Muscle layer of duodenum (tissue), 2 donors: ENCODE measurements around the gene AQR.
"Not testable (repeated sequence)": the region's sequence is repeated elsewhere in the genome, so short reads cannot be mapped to it uniquely, and the experiment has no call there.

ENCODE experiments used
- H3K27ac ChIP-seq: one replicate; pipeline ENCODE4 v1.7.0; 2013; ENCODE audit warnings: mild to moderate bottlenecking, low read length
- H3K27me3 ChIP-seq: one replicate; pipeline ENCODE4 v1.7.0; 2013; ENCODE audit warnings: low read depth, mild to moderate bottlenecking, control low read depth, low read length
- H3K36me3 ChIP-seq, 2 donors: one replicate each; pipeline ENCODE4 v1.7.0; 2013; ENCODE audit warnings: low read length in 2 of 2, control low read depth in 1 of 2, mild to moderate bottlenecking in 1 of 2; ENCODE audit not compliant: insufficient read depth in 2 of 2, control insufficient read depth in 1 of 2
- H3K4me1 ChIP-seq, 2 donors: one replicate each; pipeline ENCODE4 v1.7.0; 2013; ENCODE audit warnings: low read length in 2 of 2, mild to moderate bottlenecking in 2 of 2, control low read depth in 1 of 2, moderate library complexity in 1 of 2; ENCODE audit not compliant: insufficient read depth in 2 of 2, control insufficient read depth in 1 of 2
- H3K4me3 ChIP-seq, 2 donors: one replicate each; pipeline ENCODE4 v1.7.0; 2013; ENCODE audit warnings: low read length in 2 of 2, low read depth in 1 of 2, mild to moderate bottlenecking in 1 of 2
- H3K9me3 ChIP-seq, 2 donors: one replicate each; pipeline ENCODE4 v1.7.0; 2013; ENCODE audit warnings: low read length in 2 of 2, control low read depth in 1 of 2, mild to moderate bottlenecking in 1 of 2; ENCODE audit not compliant: control insufficient read depth in 1 of 2
- donor health status: healthy.

AQR gene

DNA sequence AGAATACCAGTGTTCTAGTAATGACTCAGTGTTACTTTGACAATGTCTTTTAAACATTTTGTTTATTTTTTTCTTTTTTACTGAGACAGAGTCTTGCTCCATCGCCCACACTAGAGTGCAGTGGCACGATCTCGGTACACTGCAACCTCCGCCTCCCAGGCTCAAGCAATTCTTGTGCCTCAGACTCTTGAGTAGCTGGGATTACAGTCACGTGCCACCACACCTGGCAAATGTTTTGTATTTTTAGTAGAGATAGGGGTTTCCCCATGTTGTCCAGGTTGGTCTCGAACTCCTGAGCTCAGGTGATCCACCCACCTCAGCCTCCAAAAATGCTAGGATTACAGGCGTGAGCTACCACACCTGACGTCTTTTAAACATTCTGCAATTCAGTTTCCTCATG, 15.7 kb downstream of the AQR start:
- H3K4me3 ChIP-seq, result no peak overlapping the region
- no peaks in the 10 kb centered on the region for H3K27me3 ChIP-seq
- H3K9me3 ChIP-seq, result no peaks in the 10 kb centered on the region
- H3K27ac ChIP-seq, result no peak overlapping the region
- peaks cover 7 to 14% of the 10 kb centered on the region in 2 donors for H3K36me3 ChIP-seq
- H3K4me1 ChIP-seq, result no peaks in the 10 kb centered on the region

DNA sequence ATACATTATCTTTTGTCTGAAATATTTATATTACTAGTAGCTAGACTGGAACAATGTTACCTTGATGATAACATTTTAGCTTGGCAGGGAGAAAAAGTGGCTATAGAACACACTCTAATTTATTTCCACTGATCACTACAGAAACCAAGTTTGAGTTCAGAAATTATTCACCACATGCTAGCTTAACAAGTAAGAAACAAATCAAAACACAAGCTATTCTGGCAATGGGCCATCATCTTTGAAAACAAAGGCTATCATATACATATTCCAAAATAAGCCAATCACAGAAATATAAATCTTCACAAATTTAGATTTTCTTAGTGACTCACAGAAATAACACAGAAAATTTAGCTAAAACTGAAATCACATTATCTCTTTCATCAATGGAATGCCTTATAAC, 17.1 kb downstream of the AQR start:
- Histone ChIP-seq H3K27ac (no peak overlapping the region), H3K27me3 (no peaks in the 10 kb centered on the region), H3K4me1 (no peaks in the 10 kb centered on the region), H3K36me3 (peaks cover 7 to 14% of the 10 kb centered on the region in 2 donors), H3K9me3 (no peaks in the 10 kb centered on the region), H3K4me3 (no peak overlapping the region)

DNA sequence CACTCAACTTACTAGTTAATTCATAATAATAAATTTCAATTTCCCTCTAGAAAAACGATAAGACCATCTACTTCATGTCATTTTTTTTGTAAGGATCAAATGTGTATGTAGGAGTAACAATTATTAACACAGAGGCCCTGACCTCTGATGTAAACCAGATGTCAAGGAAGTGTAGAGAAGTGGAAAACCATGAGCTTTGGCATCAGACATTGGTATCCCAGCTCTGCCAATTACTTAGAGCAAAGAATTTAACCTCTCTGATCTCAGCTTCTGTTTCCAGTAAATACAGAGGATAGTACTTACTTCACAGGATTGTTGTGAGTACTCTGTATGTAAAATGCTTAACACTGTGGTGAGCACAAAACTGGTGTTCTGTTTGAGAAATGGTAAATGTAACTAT, 17.5 kb downstream of the AQR start:
- no peak overlapping the region for H3K4me3 ChIP-seq
- H3K4me1 ChIP-seq, result no peaks in the 10 kb centered on the region
- no peak overlapping the region for H3K27ac ChIP-seq
- no peaks in the 10 kb centered on the region for H3K27me3 ChIP-seq
- H3K36me3 ChIP-seq, result peaks cover 7 to 14% of the 10 kb centered on the region in 2 donors
- no peaks in the 10 kb centered on the region for H3K9me3 ChIP-seq

DNA sequence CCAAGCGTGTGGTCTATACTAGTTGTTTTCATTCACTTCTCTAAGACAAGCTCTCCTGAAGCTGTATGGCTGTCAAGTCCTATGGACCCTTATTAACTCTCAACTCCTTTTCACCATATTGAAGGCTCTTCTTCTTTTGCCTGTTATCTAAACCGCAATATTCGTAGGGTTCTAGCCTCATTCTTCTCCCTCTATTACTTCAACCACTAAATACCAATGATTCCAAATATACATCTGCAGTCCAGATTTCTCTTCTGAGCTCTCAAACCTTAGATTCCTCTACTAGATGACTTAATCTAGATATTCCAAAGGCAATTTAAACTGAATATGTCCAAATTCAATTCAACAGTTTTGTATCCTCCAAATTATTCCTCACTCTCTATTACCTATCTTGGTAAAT, 24.6 kb downstream of the AQR start:
- no peak overlapping the region for H3K4me3 ChIP-seq
- peaks cover 26 to 46% of the 10 kb centered on the region in 2 donors for H3K36me3 ChIP-seq
- no peaks in the 10 kb centered on the region for H3K27me3 ChIP-seq
- H3K4me1 ChIP-seq, result no peaks in the 10 kb centered on the region
- H3K27ac ChIP-seq, result no peak overlapping the region
- no peaks in the 10 kb centered on the region for H3K9me3 ChIP-seq

DNA sequence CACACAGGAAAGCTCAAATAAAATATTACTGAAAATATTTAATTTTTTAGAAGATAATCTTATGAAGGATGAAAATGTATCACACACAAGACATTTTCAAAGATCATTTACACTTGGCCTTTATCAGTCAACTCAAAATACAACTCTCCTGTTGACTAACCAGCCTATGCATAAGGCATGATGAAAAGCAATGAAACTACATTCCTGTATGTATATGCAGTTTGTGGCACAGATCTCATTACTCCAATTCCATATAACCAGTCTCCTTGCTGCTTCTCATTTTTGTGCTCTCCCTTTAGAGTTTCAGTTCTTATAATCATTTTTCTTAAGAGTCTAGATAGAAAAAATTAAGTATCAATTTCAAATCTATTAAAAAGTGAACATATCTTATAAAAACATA, 25.8 kb downstream of the AQR start:
- Histone ChIP-seq H3K4me1 (no peaks in the 10 kb centered on the region), H3K36me3 (peaks cover 31 to 57% of the 10 kb centered on the region in 2 donors), H3K27me3 (no peaks in the 10 kb centered on the region), H3K9me3 (no peaks in the 10 kb centered on the region), H3K27ac (no peak overlapping the region), H3K4me3 (no peak overlapping the region)

DNA sequence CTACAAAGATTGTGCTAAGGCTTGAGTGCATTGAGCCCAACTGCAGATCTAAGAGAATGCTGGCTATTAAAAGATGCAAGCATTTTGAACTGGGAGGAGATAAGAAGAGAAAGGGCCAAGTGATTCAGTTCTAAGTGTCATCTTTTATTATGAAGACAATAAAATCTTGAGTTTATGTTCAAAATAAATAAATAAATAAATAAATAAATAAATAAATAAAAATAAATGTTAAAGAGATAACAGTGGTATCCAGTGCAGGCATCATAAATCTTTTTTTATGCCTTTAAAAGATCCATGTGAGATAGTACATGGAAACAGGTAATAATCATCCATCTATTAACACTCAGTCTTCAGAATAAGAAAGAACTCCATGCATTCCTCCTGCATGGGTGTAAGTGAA, 26.3 kb downstream of the AQR start:
- H3K4me3 ChIP-seq, H3K9me3 ChIP-seq, H3K27me3 ChIP-seq, H3K27ac ChIP-seq, H3K4me1 ChIP-seq: not testable (repeated sequence)
- peaks cover 31 to 60% of the 10 kb centered on the region in 2 donors for H3K36me3 ChIP-seq

DNA sequence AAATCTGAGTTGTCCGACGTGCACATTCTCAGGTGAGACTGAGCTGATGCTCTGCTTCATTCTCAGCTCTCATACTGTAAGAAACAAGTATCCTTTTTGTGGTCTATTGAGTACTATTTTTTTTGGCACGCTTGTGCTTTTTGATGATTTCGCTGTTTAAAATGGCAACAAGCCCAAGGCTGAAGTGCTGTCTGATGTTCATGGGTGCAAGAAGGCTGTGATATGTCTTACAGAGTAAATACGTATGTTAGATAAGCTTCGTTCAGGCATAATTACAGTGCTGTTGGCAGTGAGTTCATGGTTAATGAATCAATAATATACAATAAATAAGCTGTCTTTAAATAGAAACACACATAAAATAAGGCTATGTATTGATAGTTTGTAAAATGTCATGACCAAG, 27.2 kb downstream of the AQR start:
- H3K4me1 ChIP-seq, result no peaks in the 10 kb centered on the region
- no peaks in the 10 kb centered on the region for H3K27me3 ChIP-seq
- no peak overlapping the region for H3K27ac ChIP-seq
- H3K9me3 ChIP-seq, result no peaks in the 10 kb centered on the region
- H3K4me3 ChIP-seq, result no peak overlapping the region
- peaks cover 31 to 65% of the 10 kb centered on the region in 2 donors for H3K36me3 ChIP-seq

DNA sequence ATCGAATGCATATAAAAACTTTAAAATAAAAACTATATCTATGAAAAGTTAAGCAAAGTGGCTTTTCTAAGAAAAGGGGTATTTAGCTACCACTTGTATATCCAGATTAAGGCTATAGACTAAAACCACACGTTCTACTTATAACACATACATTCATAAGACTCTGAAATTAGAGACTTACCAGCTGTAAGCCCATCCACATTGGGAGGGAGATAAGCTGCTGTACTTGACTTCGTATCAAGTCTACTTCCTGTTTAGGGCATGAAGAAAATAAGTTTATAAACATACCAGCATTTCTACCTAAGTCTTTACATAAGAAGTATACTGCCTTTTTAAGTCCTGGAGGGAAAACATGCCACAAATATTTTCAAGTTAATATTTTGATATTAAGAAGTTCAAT, 27.7 kb downstream of the AQR start:
- Histone ChIP-seq H3K27ac (no peak overlapping the region), H3K27me3 (no peaks in the 10 kb centered on the region), H3K4me1 (no peaks in the 10 kb centered on the region), H3K4me3 (no peak overlapping the region), H3K9me3 (no peaks in the 10 kb centered on the region), H3K36me3 (peaks cover 31 to 65% of the 10 kb centered on the region in 2 donors)

DNA sequence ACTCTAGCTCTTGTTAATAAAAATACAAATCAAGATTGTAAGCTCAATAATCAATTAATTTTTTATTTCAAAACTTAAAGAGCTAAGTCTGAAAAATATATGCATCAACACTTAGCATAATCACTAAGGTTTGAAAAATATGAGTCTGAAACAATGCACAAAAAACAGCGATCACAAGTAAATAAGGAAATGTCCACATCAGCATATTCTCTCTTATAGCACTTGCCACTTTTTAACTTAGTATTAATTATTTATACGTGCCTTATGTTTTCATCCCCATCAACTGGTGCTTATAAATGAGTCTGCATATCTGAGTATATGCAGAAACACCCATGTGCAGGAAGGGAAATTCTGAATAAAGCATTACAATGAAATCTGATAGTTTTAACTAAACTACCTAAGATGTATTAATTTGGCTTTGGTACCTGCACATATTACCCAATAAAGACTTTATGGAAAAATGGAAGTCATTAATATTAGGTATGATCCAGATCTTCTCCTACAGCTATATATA, 28.3 kb downstream of the AQR start:
- H3K4me3 ChIP-seq, result no peak overlapping the region
- H3K9me3 ChIP-seq, result no peaks in the 10 kb centered on the region
- no peaks in the 10 kb centered on the region for H3K4me1 ChIP-seq
- peaks cover 31 to 65% of the 10 kb centered on the region in 2 donors for H3K36me3 ChIP-seq
- H3K27ac ChIP-seq, result no peak overlapping the region
- H3K27me3 ChIP-seq, result no peaks in the 10 kb centered on the region

DNA sequence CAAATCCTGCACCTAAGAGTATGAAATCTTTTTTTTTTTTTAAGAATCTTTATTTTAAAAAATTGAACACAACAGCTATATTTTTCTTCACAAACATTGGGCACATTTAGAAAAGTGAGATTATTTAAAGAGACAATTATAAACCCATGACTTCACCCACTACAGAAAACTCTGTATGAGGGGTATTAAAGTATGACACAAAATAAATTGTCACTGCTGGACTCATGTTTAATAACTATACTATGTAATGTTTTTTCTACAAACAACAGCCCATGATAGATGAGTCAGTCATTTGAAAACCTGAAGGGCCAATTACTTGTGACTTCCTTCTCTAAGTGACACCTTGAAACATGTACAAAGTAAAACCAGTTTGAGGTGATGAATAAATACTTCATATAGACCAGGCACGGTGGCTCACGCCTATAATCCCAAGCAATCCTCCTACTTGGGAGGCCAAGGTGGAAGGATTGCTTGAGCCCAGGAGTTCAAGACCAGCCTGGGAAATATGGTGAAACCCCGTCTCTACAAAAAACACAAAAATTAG, 36.0 kb downstream of the AQR start:
- H3K4me1 ChIP-seq, result no peaks in the 10 kb centered on the region
- H3K4me3 ChIP-seq, result no peak overlapping the region
- peaks cover 38 to 71% of the 10 kb centered on the region in 2 donors for H3K36me3 ChIP-seq
- H3K27me3 ChIP-seq, result no peaks in the 10 kb centered on the region
- H3K27ac ChIP-seq, result no peak overlapping the region
- no peaks in the 10 kb centered on the region for H3K9me3 ChIP-seq

DNA sequence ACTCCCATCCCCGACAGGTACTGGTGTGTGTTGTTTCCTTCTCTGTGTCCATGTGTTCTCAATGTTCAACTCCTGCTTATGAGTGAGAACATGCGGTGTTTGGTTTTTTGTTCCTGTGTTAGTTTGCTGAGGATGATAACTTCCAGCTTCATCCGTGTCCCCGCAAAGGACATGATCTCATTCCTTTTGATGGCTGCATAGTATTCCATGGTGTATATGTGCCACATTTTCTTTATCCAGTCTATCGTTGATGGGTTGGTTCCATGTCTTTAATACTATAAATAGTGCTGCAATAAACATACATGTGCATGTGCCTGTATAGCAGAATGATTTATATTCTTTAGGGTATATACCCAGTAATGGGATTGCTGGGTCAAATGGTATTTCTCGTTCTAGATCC, 41.2 kb downstream of the AQR start:
- not testable (repeated sequence) for H3K9me3 ChIP-seq, H3K4me3 ChIP-seq, H3K27me3 ChIP-seq, H3K4me1 ChIP-seq, H3K27ac ChIP-seq
- H3K36me3 ChIP-seq, result peaks cover 34 to 64% of the 10 kb centered on the region in 2 donors

DNA sequence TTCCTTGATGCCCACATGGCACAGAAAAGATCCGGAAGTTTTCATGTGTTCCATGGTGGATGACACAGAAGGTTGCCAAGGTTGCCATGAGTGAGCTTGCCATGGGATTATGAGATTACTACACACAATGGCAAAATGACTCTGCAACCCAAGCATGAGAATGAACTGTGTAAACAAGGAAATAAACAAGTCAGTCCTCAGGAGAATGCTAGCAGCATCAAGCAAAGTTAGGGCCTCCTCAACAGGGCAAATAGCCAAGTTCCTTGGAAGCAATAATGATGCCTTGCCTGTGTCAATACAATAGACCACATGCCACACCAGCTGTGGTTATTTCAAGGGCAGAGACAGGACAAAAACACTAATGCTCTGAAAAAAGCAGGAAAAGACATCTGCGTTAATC, 41.8 kb downstream of the AQR start:
- Histone ChIP-seq H3K4me3 (no peak overlapping the region), H3K4me1 (no peaks in the 10 kb centered on the region), H3K27me3 (no peaks in the 10 kb centered on the region), H3K9me3 (no peaks in the 10 kb centered on the region), H3K27ac (no peak overlapping the region), H3K36me3 (peaks cover 33 to 59% of the 10 kb centered on the region in 2 donors)
